Measurements from ENCODE around the gene THADA.
A peak's percentile ranks its signal among the peaks of the same experiment; 100 is the strongest.

Gene THADA

DNA sequence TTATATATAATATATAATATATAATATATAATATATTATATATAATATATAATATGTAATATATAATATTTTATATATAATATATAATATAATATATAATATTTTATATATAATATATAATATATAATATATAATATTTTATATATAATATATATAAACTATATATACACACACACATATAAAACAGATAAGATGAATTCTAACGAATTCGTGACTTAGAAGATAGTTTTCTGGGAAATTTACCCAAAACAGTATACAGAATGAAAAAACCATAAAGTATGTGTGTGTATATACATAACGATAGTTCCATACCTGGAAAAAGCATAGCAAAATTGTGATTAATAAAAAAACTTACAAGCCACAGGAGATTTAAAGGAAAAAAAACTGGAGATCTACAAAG is 80.6 kb downstream of the THADA start:
- Histone ChIP-seq H4K20me1 (ENCODE audit: insufficient read depth, low read length) (no peaks in the 10 kb centered on the region), H3K27me3 (ENCODE audit: low read depth, low read length) (no peaks in the 10 kb centered on the region), H3K36me3 (replicated peaks; ENCODE audit: low read depth, low read length) (peaks cover 11% of the 10 kb centered on the region), H3K9me3 (ENCODE audit: insufficient read depth, low read length) (no peaks in the 10 kb centered on the region), H3K79me2 (ENCODE audit: low read length) (no peaks in the 10 kb centered on the region), H3K9ac (ENCODE audit: low read length) (no peak overlapping the region), H2AFZ (ENCODE audit: low read depth, low read length) (no peak overlapping the region), H3K27ac (ENCODE audit: low read length) (no peak overlapping the region), H3K4me2 (ENCODE audit: low read length) (peak overlapping the region; percentile 42; the same call in 1 of the 2 replicates), H3K4me1 (ENCODE audit: low read length) (peaks cover 23% of the 10 kb centered on the region), H3K4me3 (ENCODE audit: low read length) (no peak overlapping the region)
- TF ChIP-seq EZH2phosphoT487 (IDR thresholded peaks at IDR 0.05; ENCODE audit: low read depth): no peak
- TF ChIP-seq, protein P1, sequence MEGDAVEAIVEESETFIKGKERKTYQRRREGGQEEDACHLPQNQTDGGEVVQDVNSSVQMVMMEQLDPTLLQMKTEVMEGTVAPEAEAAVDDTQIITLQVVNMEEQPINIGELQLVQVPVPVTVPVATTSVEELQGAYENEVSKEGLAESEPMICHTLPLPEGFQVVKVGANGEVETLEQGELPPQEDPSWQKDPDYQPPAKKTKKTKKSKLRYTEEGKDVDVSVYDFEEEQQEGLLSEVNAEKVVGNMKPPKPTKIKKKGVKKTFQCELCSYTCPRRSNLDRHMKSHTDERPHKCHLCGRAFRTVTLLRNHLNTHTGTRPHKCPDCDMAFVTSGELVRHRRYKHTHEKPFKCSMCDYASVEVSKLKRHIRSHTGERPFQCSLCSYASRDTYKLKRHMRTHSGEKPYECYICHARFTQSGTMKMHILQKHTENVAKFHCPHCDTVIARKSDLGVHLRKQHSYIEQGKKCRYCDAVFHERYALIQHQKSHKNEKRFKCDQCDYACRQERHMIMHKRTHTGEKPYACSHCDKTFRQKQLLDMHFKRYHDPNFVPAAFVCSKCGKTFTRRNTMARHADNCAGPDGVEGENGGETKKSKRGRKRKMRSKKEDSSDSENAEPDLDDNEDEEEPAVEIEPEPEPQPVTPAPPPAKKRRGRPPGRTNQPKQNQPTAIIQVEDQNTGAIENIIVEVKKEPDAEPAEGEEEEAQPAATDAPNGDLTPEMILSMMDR (IDR thresholded peaks at IDR 0.05; ENCODE audit: low read depth, low read length): no peak

- Histone ChIP-seq H2AFZ (ENCODE audit: low read depth, low read length) (no peak overlapping the region), H3K4me3 (ENCODE audit: low read length) (no peak overlapping the region), H3K36me3 (replicated peaks; ENCODE audit: low read depth, low read length) (peaks cover 7% of the 10 kb centered on the region), H3K9me3 (ENCODE audit: insufficient read depth, low read length) (no peaks in the 10 kb centered on the region), H3K27ac (ENCODE audit: low read length) (no peak overlapping the region), H3K9ac (ENCODE audit: low read length) (no peak overlapping the region), H3K4me1 (ENCODE audit: low read length) (peaks cover 20% of the 10 kb centered on the region), H3K27me3 (ENCODE audit: low read depth, low read length) (no peaks in the 10 kb centered on the region), H3K79me2 (ENCODE audit: low read length) (no peaks in the 10 kb centered on the region), H4K20me1 (ENCODE audit: insufficient read depth, low read length) (no peaks in the 10 kb centered on the region), H3K4me2 (ENCODE audit: low read length) (no peak overlapping the region)
- no peak for TF ChIP-seq EZH2phosphoT487 (IDR thresholded peaks at IDR 0.05; ENCODE audit: low read depth)
- TF ChIP-seq, protein P1 (IDR thresholded peaks at IDR 0.05; ENCODE audit: low read depth, low read length): no peak
Measured at GRCh38 chr2:43513796-43514195, 82.0 kb downstream of the THADA start.

- H3K27ac ChIP-seq (ENCODE audit: low read length): no peak overlapping the region
- H3K79me2 ChIP-seq (ENCODE audit: low read length): no peaks in the 10 kb centered on the region
- H3K27me3 ChIP-seq (ENCODE audit: low read depth, low read length): no peaks in the 10 kb centered on the region
- no peak overlapping the region for H2AFZ ChIP-seq (ENCODE audit: low read depth, low read length)
- H3K4me2 ChIP-seq (ENCODE audit: low read length): no peak overlapping the region
- TF ChIP-seq, protein P1 (IDR thresholded peaks at IDR 0.05; ENCODE audit: low read depth, low read length): no peak
- TF ChIP-seq EZH2phosphoT487 (IDR thresholded peaks at IDR 0.05; ENCODE audit: low read depth): no peak
- H3K4me1 ChIP-seq (ENCODE audit: low read length): peaks cover 20% of the 10 kb centered on the region
- no peaks in the 10 kb centered on the region for H4K20me1 ChIP-seq (ENCODE audit: insufficient read depth, low read length)
- peaks cover 11% of the 10 kb centered on the region for H3K36me3 ChIP-seq (replicated peaks; ENCODE audit: low read depth, low read length)
- H3K4me3 ChIP-seq (ENCODE audit: low read length): no peak overlapping the region
- no peaks in the 10 kb centered on the region for H3K9me3 ChIP-seq (ENCODE audit: insufficient read depth, low read length)
- H3K9ac ChIP-seq (ENCODE audit: low read length): no peak overlapping the region
Measured at GRCh38 chr2:43513216-43513615, 82.6 kb downstream of the THADA start.

- Histone ChIP-seq H3K79me2 (ENCODE audit: low read length) (no peaks in the 10 kb centered on the region), H3K4me2 (ENCODE audit: low read length) (no peak overlapping the region), H3K4me1 (ENCODE audit: low read length) (peaks cover 17% of the 10 kb centered on the region), H4K20me1 (ENCODE audit: insufficient read depth, low read length) (no peaks in the 10 kb centered on the region), H3K36me3 (replicated peaks; ENCODE audit: low read depth, low read length) (peaks cover 12% of the 10 kb centered on the region), H3K4me3 (ENCODE audit: low read length) (no peak overlapping the region), H3K27me3 (ENCODE audit: low read depth, low read length) (no peaks in the 10 kb centered on the region), H2AFZ (ENCODE audit: low read depth, low read length) (no peak overlapping the region), H3K9me3 (ENCODE audit: insufficient read depth, low read length) (no peaks in the 10 kb centered on the region), H3K9ac (ENCODE audit: low read length) (no peak overlapping the region), H3K27ac (ENCODE audit: low read length) (no peak overlapping the region)
- TF ChIP-seq, protein P1 (IDR thresholded peaks at IDR 0.05; ENCODE audit: low read depth, low read length): no peak
- no peak for TF ChIP-seq EZH2phosphoT487 (IDR thresholded peaks at IDR 0.05; ENCODE audit: low read depth)
Measured at GRCh38 chr2:43511199-43511598, 84.6 kb downstream of the THADA start.
